PC-3 (cell line): ENCODE measurements around the gene AP1B1. TPM values are rescaled to one million over a fixed set of nuclear protein-coding genes. Genes with fewer than 3 reads are reported as not detected.
A peak's percentile ranks its signal among the peaks of the same experiment; 100 is the strongest.

Experiments used
- ATAC-seq: fragments of 200-7000 bp; cut with Tn5 transposase; 2 replicates; pipeline ENCODE4 v1.9.1; 2020; ENCODE audit warnings: mild to moderate bottlenecking, moderate library complexity
- BruUV-seq: library from RNA; stranded (reverse); fragments of 400-500 nt; replicated peaks from 2 replicates; lab custom pipeline; 2021; lab: Mats Ljungman, UMichigan
- CTCF ChIA-PET: fragments of 300-600 bp; sonication (Branson Sonifier 250); formaldehyde crosslinking; loops from one replicate; lab custom pipeline; 2022; ENCODE audit warnings: antibody characterized with exemption; lab: Charles Lee
- POLR2A ChIA-PET: fragments of 300-600 bp; sonication (Branson Sonifier 250); formaldehyde crosslinking; loops from one replicate; lab custom pipeline; 2022; ENCODE audit warnings: antibody characterized with exemption; ENCODE audit not compliant: unreplicated experiment; lab: Charles Lee
- DNase-seq: peaks from one replicate; pipeline ENCODE4 v3.0.0-alpha.2; 2015
- H2AFZ ChIP-seq: fragments of 300-600 bp; sonication (generic); 2 replicates; pipeline ENCODE4 v1.6.0; 2016; ENCODE audit warnings: antibody characterized with exemption, low read length
- H3F3A ChIP-seq: fragments of 300-600 bp; sonication (generic); one replicate; pipeline ENCODE4 v1.6.0; 2017; ENCODE audit warnings: antibody characterized with exemption, low read length, control low read depth, mild to moderate bottlenecking; ENCODE audit not compliant: unreplicated experiment
- H3K27ac ChIP-seq: fragments of 300-600 bp; sonication (generic); 2 replicates; pipeline ENCODE4 v1.5.1; 2016; ENCODE audit warnings: mild to moderate bottlenecking, low read length
- H3K27me3 ChIP-seq: fragments of 300-600 bp; sonication (generic); 2 replicates; pipeline ENCODE4 v1.6.1; 2016; ENCODE audit warnings: low read length, mixed read lengths
- H3K36me3 ChIP-seq: fragments of 300-600 bp; sonication (generic); 2 replicates; pipeline ENCODE4 v1.6.1; 2016; ENCODE audit warnings: low read depth, mixed run types, low read length, mixed read lengths
- H3K4me1 ChIP-seq: fragments of 300-600 bp; sonication (generic); 2 replicates; pipeline ENCODE4 v1.5.1; 2016; ENCODE audit warnings: low read length; ENCODE audit not compliant: insufficient read depth
- H3K4me2 ChIP-seq: fragments of 300-600 bp; sonication (generic); 2 replicates; pipeline ENCODE4 v1.6.0; 2016; ENCODE audit warnings: low read length
- H3K4me3 ChIP-seq: fragments of 300-600 bp; sonication (generic); 2 replicates; pipeline ENCODE4 v1.5.1; 2016; ENCODE audit warnings: mild to moderate bottlenecking, low read length, mixed read lengths
- H3K79me2 ChIP-seq: fragments of 300-600 bp; sonication (generic); 2 replicates; pipeline ENCODE4 v1.6.1; 2017; ENCODE audit warnings: low read length, mixed read lengths
- H3K9ac ChIP-seq: fragments of 300-600 bp; sonication (generic); 2 replicates; pipeline ENCODE4 v1.6.0; 2016; ENCODE audit warnings: mild to moderate bottlenecking, low read length
- H3K9me2 ChIP-seq: fragments of 300-600 bp; sonication (generic); replicated peaks from 2 replicates; pipeline ENCODE4 v1.6.1; 2016; ENCODE audit warnings: mixed run types, low read length, mixed read lengths
- H3K9me3 ChIP-seq: fragments of 300-600 bp; sonication (generic); 2 replicates; pipeline ENCODE4 v1.6.1; 2016; ENCODE audit warnings: low read length, mixed read lengths
- H4K20me1 ChIP-seq: fragments of 300-600 bp; sonication (generic); 2 replicates; pipeline ENCODE4 v1.6.1; 2016; ENCODE audit warnings: low read length, mixed read lengths
- EZH2 ChIP-seq: fragments of 300-600 bp; sonication (generic); IDR thresholded peaks from one replicate; pipeline ENCODE4 v1.6.1; 2017; ENCODE audit warnings: antibody characterized with exemption, mild to moderate bottlenecking, low read length; ENCODE audit not compliant: unreplicated experiment
- EZH2phosphoT487 ChIP-seq: fragments of 300-600 bp; sonication (generic); IDR thresholded peaks from 2 replicates; pipeline ENCODE4 v1.6.1; 2018; ENCODE audit warnings: mild to moderate bottlenecking, antibody characterized with exemption, low read length, borderline replicate concordance
- intact Hi-C: fragments of 100-400 bp; cut with micrococcal nuclease; formaldehyde crosslinking; loops from 2 replicates; pipeline ENCODE4 v1.9.0; 2023
- total RNA-seq: library from RNA; depleted of rRNA; stranded (reverse); fragments of >200 nt; gene quantifications from 2 replicates; pipeline ENCODE4 v1.2.3, GENCODE V29; 2014
- TF ChIP-seq, protein P1 (sequence below): fragments of 300-600 bp; sonication (generic); conservative IDR thresholded peaks from 2 replicates; pipeline ENCODE4 v1.5.1; 2017; ENCODE audit warnings: antibody characterized with exemption, low read depth, mild to moderate bottlenecking, low read length

The AP1B1 gene
- total RNA-seq, 1 experiment from 2014 or later, result 81.2 TPM

DNA sequence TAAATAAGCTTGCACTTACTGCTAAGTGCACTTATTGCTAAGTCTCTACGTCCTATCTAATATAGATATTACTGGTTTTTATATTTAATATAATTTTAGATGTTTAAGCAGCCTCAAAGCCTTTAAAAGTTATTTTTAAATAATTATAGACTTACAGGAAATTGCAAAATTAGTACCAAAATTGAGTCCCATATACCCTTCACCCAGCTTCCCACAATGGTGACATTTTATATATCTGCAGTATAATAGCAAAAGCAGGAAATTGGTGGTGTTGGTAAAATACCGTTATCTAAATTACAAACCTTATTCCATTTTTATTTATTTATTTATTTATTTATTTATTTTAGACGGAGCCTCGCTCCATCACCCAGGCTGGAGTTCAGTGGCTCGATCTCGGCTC, 1.9 kb upstream of the AP1B1 start:
- Histone ChIP-seq H3K9me2 (no peaks in the 10 kb centered on the region), H3F3A (no peaks in the 10 kb centered on the region), H3K36me3 (no peaks in the 10 kb centered on the region), H4K20me1 (no peaks in the 10 kb centered on the region), H3K4me2 (no peak overlapping the region), H2AFZ (no peak overlapping the region), H3K27me3 (no peaks in the 10 kb centered on the region), H3K9ac (no peak overlapping the region), H3K4me3 (no peak overlapping the region), H3K9me3 (no peaks in the 10 kb centered on the region), H3K79me2 (peaks cover 31% of the 10 kb centered on the region), H3K4me1 (peaks cover 19% of the 10 kb centered on the region), H3K27ac (no peak overlapping the region)
- CTCF ChIA-PET, result no interaction called here
- DNase-seq, result no peak
- TF ChIP-seq, protein P1, sequence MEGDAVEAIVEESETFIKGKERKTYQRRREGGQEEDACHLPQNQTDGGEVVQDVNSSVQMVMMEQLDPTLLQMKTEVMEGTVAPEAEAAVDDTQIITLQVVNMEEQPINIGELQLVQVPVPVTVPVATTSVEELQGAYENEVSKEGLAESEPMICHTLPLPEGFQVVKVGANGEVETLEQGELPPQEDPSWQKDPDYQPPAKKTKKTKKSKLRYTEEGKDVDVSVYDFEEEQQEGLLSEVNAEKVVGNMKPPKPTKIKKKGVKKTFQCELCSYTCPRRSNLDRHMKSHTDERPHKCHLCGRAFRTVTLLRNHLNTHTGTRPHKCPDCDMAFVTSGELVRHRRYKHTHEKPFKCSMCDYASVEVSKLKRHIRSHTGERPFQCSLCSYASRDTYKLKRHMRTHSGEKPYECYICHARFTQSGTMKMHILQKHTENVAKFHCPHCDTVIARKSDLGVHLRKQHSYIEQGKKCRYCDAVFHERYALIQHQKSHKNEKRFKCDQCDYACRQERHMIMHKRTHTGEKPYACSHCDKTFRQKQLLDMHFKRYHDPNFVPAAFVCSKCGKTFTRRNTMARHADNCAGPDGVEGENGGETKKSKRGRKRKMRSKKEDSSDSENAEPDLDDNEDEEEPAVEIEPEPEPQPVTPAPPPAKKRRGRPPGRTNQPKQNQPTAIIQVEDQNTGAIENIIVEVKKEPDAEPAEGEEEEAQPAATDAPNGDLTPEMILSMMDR, result no peak
- TF ChIP-seq EZH2, result no peak
- no peak for TF ChIP-seq EZH2phosphoT487
- no peak for ATAC-seq
- BruUV-seq, result no TSS peak
- POLR2A ChIA-PET, result no interaction called here
- intact Hi-C loops, result no loop called here

GRCh38 chr22:29388759-29389090, 355 bp upstream of the AP1B1 start:
- Histone ChIP-seq H3K9me3 (no peaks in the 10 kb centered on the region), H3K9ac (peak overlapping the region; percentile 92; the same call in 1 of the 2 replicates), H3K4me3 (peak overlapping the region; percentile 96), H3K79me2 (peaks cover 46% of the 10 kb centered on the region), H3K9me2 (no peaks in the 10 kb centered on the region), H3K4me2 (peak overlapping the region; percentile 99), H2AFZ (peak overlapping the region; percentile 94), H3F3A (no peaks in the 10 kb centered on the region), H4K20me1 (no peaks in the 10 kb centered on the region), H3K27me3 (no peaks in the 10 kb centered on the region), H3K4me1 (peaks cover 19% of the 10 kb centered on the region), H3K27ac (no peak overlapping the region), H3K36me3 (no peaks in the 10 kb centered on the region)
- BruUV-seq, result no TSS peak
- DNase-seq, result no peak
- TF ChIP-seq EZH2, result no peak
- TF ChIP-seq, protein P1, result no peak
- TF ChIP-seq EZH2phosphoT487, result no peak
- ATAC-seq, result peak; percentile 7; the same call in 1 of the 2 replicates
- ChIA-PET CTCF (no interaction called here), POLR2A (no interaction called here)
- intact Hi-C loops, result no loop called here

GRCh38 chr22:29386708-29387107, 1.7 kb downstream of the AP1B1 start:
- Histone ChIP-seq H3F3A (no peaks in the 10 kb centered on the region), H3K4me1 (peaks cover 25% of the 10 kb centered on the region), H4K20me1 (no peaks in the 10 kb centered on the region), H2AFZ (no peak overlapping the region), H3K9ac (no peak overlapping the region), H3K9me2 (no peaks in the 10 kb centered on the region), H3K9me3 (no peaks in the 10 kb centered on the region), H3K27me3 (no peaks in the 10 kb centered on the region), H3K4me3 (no peak overlapping the region), H3K27ac (no peak overlapping the region), H3K36me3 (no peaks in the 10 kb centered on the region), H3K79me2 (peaks cover 64% of the 10 kb centered on the region), H3K4me2 (peak overlapping the region; percentile 99)
- TF ChIP-seq EZH2, result no peak
- TF ChIP-seq, protein P1, result no peak
- no peak for TF ChIP-seq EZH2phosphoT487
- ChIA-PET CTCF (no interaction called here), POLR2A (no interaction called here)
- no TSS peak for BruUV-seq
- DNase-seq, result no peak
- ATAC-seq, result no peak
- intact Hi-C loops, result no loop called here
